GM12878 (cell line): ENCODE measurements around the gene SLC25A13. TPM values are rescaled to one million over a fixed set of nuclear protein-coding genes. Genes with fewer than 3 reads are reported as not detected.

Experiments
- ATAC-seq: fragments of 200-7000 bp; cut with Tn5 transposase; 3 replicates; pipeline ENCODE4 v1.9.1; 2020; ENCODE audit warnings: mild to moderate bottlenecking, moderate library complexity
- BruUV-seq: library from RNA; stranded (reverse); fragments of 400-500 nt; replicated peaks from 2 replicates; lab custom pipeline; 2021; lab: Mats Ljungman, UMichigan
- CTCF ChIA-PET: fragments of 300-600 bp; sonication (Branson Sonifier 250); formaldehyde crosslinking; extraction: SDS; loops from one replicate; lab custom pipeline; 2021; ENCODE audit warnings: inconsistent platforms; lab: Yijun Ruan, JAX
- POLR2A ChIA-PET: fragments of 350-600 bp; formaldehyde crosslinking; extraction: SDS; loops from one replicate; lab custom pipeline; 2021; ENCODE audit warnings: inconsistent platforms; lab: Charles Lee
- RAD21 ChIA-PET: fragments of 300-600 bp; sonication (Branson Sonifier 250); formaldehyde crosslinking; loops from one replicate; lab custom pipeline; 2023; ENCODE audit warnings: antibody characterized with exemption; ENCODE audit not compliant: unreplicated experiment; lab: Charles Lee
- SMC1A ChIA-PET: fragments of 300-600 bp; sonication (Branson Sonifier 250); formaldehyde crosslinking; loops from one replicate; lab custom pipeline; 2023; ENCODE audit not compliant: unreplicated experiment, uncharacterized antibody; lab: Charles Lee
- DNase-seq: peaks from one replicate; pipeline ENCODE4 v3.0.0-alpha.2; 2011; ENCODE audit warnings: low read depth, low spot score
- FAIRE-seq: peaks from 3 replicates; lab custom pipeline; 2011; peaks lifted over from hg19 to GRCh38; lab: Jason Lieb, UNC
- H2AFZ ChIP-seq: 2 replicates; pipeline ENCODE4 v1.6.0; 2011; ENCODE audit warnings: low read depth, low read length, control low read depth; ENCODE audit not compliant: control insufficient read depth
- H3K27ac ChIP-seq: 2 replicates; pipeline ENCODE4 v1.5.1; 2011; ENCODE audit warnings: control low read depth; ENCODE audit not compliant: control insufficient read depth, insufficient read depth
- H3K27me3 ChIP-seq, 2 experiments: replicated peaks in 1 of 2; 2 replicates each; pipeline versions ENCODE4 v1.6.0 to v1.6.1; 2011; ENCODE audit warnings: low read length in 1 of 2; ENCODE audit not compliant: control insufficient read depth in 2 of 2, insufficient read depth in 2 of 2
- H3K36me3 ChIP-seq, 2 experiments: 2 replicates each; pipeline ENCODE4 v1.5.1; 2011; ENCODE audit warnings: low read length in 1 of 2; ENCODE audit not compliant: control insufficient read depth in 2 of 2, insufficient read depth in 2 of 2
- H3K4me1 ChIP-seq: 2 replicates; pipeline ENCODE4 v1.6.1; 2011; ENCODE audit warnings: mild to moderate bottlenecking, low read length, moderate library complexity, mixed read lengths; ENCODE audit not compliant: control insufficient read depth, insufficient read depth
- H3K4me2 ChIP-seq: 2 replicates; pipeline ENCODE4 v1.6.0; 2011; ENCODE audit warnings: control low read depth; ENCODE audit not compliant: control insufficient read depth, insufficient read depth
- H3K4me3 ChIP-seq: fragments of 200-600 bp; sonication (generic); 2 replicates; pipeline ENCODE4 v1.5.1; 2016
- H3K79me2 ChIP-seq: 2 replicates; pipeline ENCODE4 v1.6.0; 2011; ENCODE audit warnings: low read length; ENCODE audit not compliant: control insufficient read depth, insufficient read depth
- H3K9ac ChIP-seq: 2 replicates; pipeline ENCODE4 v1.8.0; 2011; ENCODE audit warnings: low read length, control low read depth, mixed read lengths; ENCODE audit not compliant: control insufficient read depth, insufficient read depth
- H3K9me3 ChIP-seq: replicated peaks from 3 replicates; pipeline ENCODE4 v1.5.1; 2011; ENCODE audit warnings: mild to moderate bottlenecking, low read length; ENCODE audit not compliant: control insufficient read depth, insufficient read depth
- H4K20me1 ChIP-seq: 2 replicates; pipeline ENCODE4 v1.6.0; 2011; ENCODE audit not compliant: control insufficient read depth, insufficient read depth
- CEBPB ChIP-seq, 2 experiments: fragments of 150-350 bp in 1 of 2; IDR thresholded peaks; 2 replicates each; pipeline ENCODE4 v1.6.1; 2012 to 2014; ENCODE audit warnings: low read depth in 2 of 2, low read length in 2 of 2, borderline replicate concordance in 1 of 2, inconsistent platforms in 1 of 2
- E4F1 ChIP-seq: fragments of 450-650 bp; IDR thresholded peaks from 2 replicates; pipeline ENCODE4 v1.6.1; 2018; ENCODE audit warnings: borderline replicate concordance, mild to moderate bottlenecking; ENCODE audit not compliant: partially characterized antibody
- EGR1 ChIP-seq, 2 experiments: IDR thresholded peaks; 1 replicate in 1 of 2; 2 replicates in 1 of 2; pipeline ENCODE4 v1.6.1; 2011 to 2012; ENCODE audit warnings: low read depth in 2 of 2, low read length in 2 of 2, borderline replicate concordance in 1 of 2, mild to moderate bottlenecking in 1 of 2, moderate library complexity in 1 of 2
- EP300 ChIP-seq, 2 experiments: fragments of 150-350 bp in 1 of 2; IDR thresholded peaks; 2 replicates each; pipeline ENCODE4 v1.6.1; 2011 to 2012; ENCODE audit warnings: low read depth in 2 of 2, low read length in 2 of 2, borderline replicate concordance in 1 of 2, improper control_type of control experiment in 1 of 2, inconsistent platforms in 1 of 2; ENCODE audit not compliant: control insufficient read depth in 1 of 2
- ESRRA ChIP-seq: IDR thresholded peaks from 2 replicates; pipeline ENCODE4 v1.6.1; 2012; ENCODE audit warnings: mild to moderate bottlenecking, low read length, improper control_type of control experiment
- KDM1A ChIP-seq: fragments of 200-600 bp; sonication (generic); IDR thresholded peaks from 2 replicates; pipeline ENCODE4 v1.6.1; 2016; ENCODE audit warnings: borderline replicate concordance
- MEF2A ChIP-seq: IDR thresholded peaks from 2 replicates; pipeline ENCODE4 v1.6.1; 2011; ENCODE audit warnings: low read depth, mild to moderate bottlenecking, low read length, moderate library complexity; ENCODE audit not compliant: insufficient read depth
- MTA3 ChIP-seq: IDR thresholded peaks from 2 replicates; pipeline ENCODE4 v1.6.1; 2012; ENCODE audit warnings: low read length, inconsistent platforms, borderline replicate concordance
- NFYA ChIP-seq: IDR thresholded peaks from 2 replicates; pipeline ENCODE4 v1.6.1; 2011; ENCODE audit warnings: low read depth, mild to moderate bottlenecking, low read length, improper control_type of control experiment, borderline replicate concordance
- NRF1 ChIP-seq: conservative IDR thresholded peaks from 2 replicates; pipeline ENCODE4 v1.6.1; 2011; ENCODE audit warnings: mild to moderate bottlenecking, low read depth, low read length, improper control_type of control experiment
- RB1 ChIP-seq: fragments of 450-650 bp; formaldehyde crosslinking; IDR thresholded peaks from 2 replicates; pipeline ENCODE4 v1.6.1; 2017; ENCODE audit warnings: mild to moderate bottlenecking, borderline replicate concordance
- SP1 ChIP-seq: IDR thresholded peaks from one replicate; pipeline ENCODE4 v1.6.1; 2011; ENCODE audit warnings: low read depth, low read length
- TAF1 ChIP-seq: IDR thresholded peaks from 2 replicates; pipeline ENCODE4 v1.6.1; 2011; ENCODE audit warnings: mild to moderate bottlenecking, low read depth, low read length, borderline replicate concordance
- TBL1XR1 ChIP-seq: IDR thresholded peaks from 2 replicates; pipeline ENCODE4 v1.6.1; 2012; ENCODE audit warnings: low read depth, low read length, improper control_type of control experiment
- WGBS: methylation state at CpG from one replicate; pipeline ENCODE4 v1.1.6; 2016; ENCODE audit warnings: low lambda C conversion rate; ENCODE audit not compliant: insufficient replicate concordance, insufficient coverage; ENCODE audit errors: missing lambda C conversion rate; 5-methylcytosine and 5-hydroxymethylcytosine counted together
- in situ Hi-C: fragments of 300-500 bp; cut with MboI; formaldehyde crosslinking; loops from 9 replicates; pipeline ENCODE4 v1.14.3; 2018; ENCODE audit warnings: mixed read lengths
- intact Hi-C: fragments of 100-400 bp; cut with micrococcal nuclease; formaldehyde crosslinking; loops from one replicate; pipeline ENCODE4 v1.14.2; 2022; ENCODE audit not compliant: unreplicated experiment
- polyA plus RNA-seq, 11 experiments: library from polyadenylated mRNA; depleted of rRNA in 4 of 11; unstranded in 6 of 11; stranded (reverse) in 5 of 11; fragments of >200 nt; fragmentation: Nextera tagmentation in 4 of 11; fragmentation: Illumina TruSeq in 1 of 11; extraction: Ambion mirVana in 4 of 11; extraction: Trizol in 1 of 11; gene quantifications; 1 replicate in 1 of 11; 2 replicates in 10 of 11; pipeline versions ENCODE4 v1.2.1 to v1.2.3, GENCODE V29; 2011 to 2016; ENCODE audit warnings: inconsistent platforms in 2 of 11, missing spikeins in 2 of 11, low read depth in 1 of 11
- total RNA-seq, 4 experiments: library from RNA; depleted of rRNA in 3 of 4; stranded (reverse); fragments of >200 nt in 3 of 4; fragmentation: Illumina TruSeq in 1 of 4; extraction: Trizol in 1 of 4; gene quantifications; 2 replicates each; pipeline versions ENCODE4 v1.2.1 to v1.2.3, GENCODE V29; 2013 to 2021
- TF ChIP-seq, protein P1 (sequence below), 3 experiments: IDR thresholded peaks in 2 of 3; conservative IDR thresholded peaks in 1 of 3; 2 replicates each; pipeline ENCODE4 v1.5.1; 2011; ENCODE audit warnings: low read depth in 3 of 3, low read length in 3 of 3, mild to moderate bottlenecking in 3 of 3, control low read depth in 2 of 3, moderate library complexity in 2 of 3, inconsistent platforms in 1 of 3, mixed read lengths in 1 of 3; ENCODE audit not compliant: control insufficient read depth in 2 of 3, insufficient read depth in 1 of 3; ENCODE audit errors: extremely low read depth in 1 of 3
- TF ChIP-seq, protein P2 (sequence below): fragments of 450-650 bp; IDR thresholded peaks from 2 replicates; pipeline ENCODE4 v1.6.1; 2017; ENCODE audit warnings: mild to moderate bottlenecking

SLC25A13 gene
- total and polyA plus RNA-seq, 10 of the 15 experiments (the other 5 are each of a cell fraction or from before 2014, with no cell fraction given), result 7.0 to 24.7 (median 18.6) TPM

DNA sequence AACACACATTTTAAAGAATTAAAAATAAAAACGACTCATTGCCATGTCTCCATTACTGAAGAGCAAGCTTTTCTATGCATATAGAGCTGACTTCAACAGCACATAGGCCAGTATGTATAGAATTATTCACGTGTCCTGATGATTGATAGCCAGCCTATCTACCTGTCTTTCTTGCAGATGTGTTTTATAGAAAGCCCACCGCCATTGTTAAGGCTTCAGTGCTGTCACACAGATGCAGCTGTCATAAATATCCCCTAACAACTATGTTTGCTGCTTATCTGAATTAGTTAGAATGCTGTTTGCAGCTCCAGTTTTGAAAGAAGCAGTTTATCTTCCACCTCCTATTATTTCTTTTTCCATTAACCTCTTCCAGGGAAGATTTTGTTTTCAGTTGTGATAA lies 235.9 kb downstream of the SLC25A13 start:
- RAD21 ChIA-PET, result no interaction called here
- BruUV-seq, result no TSS peak
- Histone ChIP-seq H3K36me3 (no peaks in the 10 kb centered on the region), H3K27ac (no peak overlapping the region), H3K4me1 (no peaks in the 10 kb centered on the region), H3K9me3 (no peaks in the 10 kb centered on the region), H2AFZ (no peak overlapping the region), H3K4me3 (no peak overlapping the region), H3K79me2 (no peaks in the 10 kb centered on the region), H3K4me2 (no peak overlapping the region), H4K20me1 (no peaks in the 10 kb centered on the region), H3K27me3 (no peaks in the 10 kb centered on the region), H3K9ac (no peak overlapping the region)
- CTCF ChIA-PET, result interaction anchor here (0.9 kb wide), 1 partner anchor 168 kb away, joined by 3 read pairs; no protein-coding TSS in a partner anchor
- in situ Hi-C loops, result no loop called here
- TF ChIP-seq EGR1 (IDR thresholded peaks at IDR 0.05; ENCODE audit: borderline replicate concordance in 1 of 2, low read depth in 2 of 2, low read length in 2 of 2) (no peak), RB1 (no peak), MTA3 (no peak), CEBPB (IDR thresholded peaks at IDR 0.05; ENCODE audit: borderline replicate concordance in 1 of 2, low read depth in 2 of 2, low read length in 2 of 2) (no peak), SP1 (no peak), TBL1XR1 (no peak), NFYA (no peak), MEF2A (no peak), TAF1 (no peak), KDM1A (no peak), ESRRA (no peak), NRF1 (no peak), EP300 (IDR thresholded peaks at IDR 0.05; ENCODE audit: borderline replicate concordance in 1 of 2, control insufficient read depth in 1 of 2, low read depth in 2 of 2, low read length in 2 of 2) (no peak), E4F1 (no peak)
- TF ChIP-seq, protein P1, sequence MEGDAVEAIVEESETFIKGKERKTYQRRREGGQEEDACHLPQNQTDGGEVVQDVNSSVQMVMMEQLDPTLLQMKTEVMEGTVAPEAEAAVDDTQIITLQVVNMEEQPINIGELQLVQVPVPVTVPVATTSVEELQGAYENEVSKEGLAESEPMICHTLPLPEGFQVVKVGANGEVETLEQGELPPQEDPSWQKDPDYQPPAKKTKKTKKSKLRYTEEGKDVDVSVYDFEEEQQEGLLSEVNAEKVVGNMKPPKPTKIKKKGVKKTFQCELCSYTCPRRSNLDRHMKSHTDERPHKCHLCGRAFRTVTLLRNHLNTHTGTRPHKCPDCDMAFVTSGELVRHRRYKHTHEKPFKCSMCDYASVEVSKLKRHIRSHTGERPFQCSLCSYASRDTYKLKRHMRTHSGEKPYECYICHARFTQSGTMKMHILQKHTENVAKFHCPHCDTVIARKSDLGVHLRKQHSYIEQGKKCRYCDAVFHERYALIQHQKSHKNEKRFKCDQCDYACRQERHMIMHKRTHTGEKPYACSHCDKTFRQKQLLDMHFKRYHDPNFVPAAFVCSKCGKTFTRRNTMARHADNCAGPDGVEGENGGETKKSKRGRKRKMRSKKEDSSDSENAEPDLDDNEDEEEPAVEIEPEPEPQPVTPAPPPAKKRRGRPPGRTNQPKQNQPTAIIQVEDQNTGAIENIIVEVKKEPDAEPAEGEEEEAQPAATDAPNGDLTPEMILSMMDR (IDR thresholded peaks at IDR 0.05 in 2 of 3, conservative IDR thresholded peaks at IDR 0.05 in 1 of 3; ENCODE audit: control insufficient read depth in 2 of 3, extremely low read depth in 1 of 3, insufficient read depth in 1 of 3, low read depth in 3 of 3, low read length in 3 of 3), result no peak
- TF ChIP-seq, protein P2, sequence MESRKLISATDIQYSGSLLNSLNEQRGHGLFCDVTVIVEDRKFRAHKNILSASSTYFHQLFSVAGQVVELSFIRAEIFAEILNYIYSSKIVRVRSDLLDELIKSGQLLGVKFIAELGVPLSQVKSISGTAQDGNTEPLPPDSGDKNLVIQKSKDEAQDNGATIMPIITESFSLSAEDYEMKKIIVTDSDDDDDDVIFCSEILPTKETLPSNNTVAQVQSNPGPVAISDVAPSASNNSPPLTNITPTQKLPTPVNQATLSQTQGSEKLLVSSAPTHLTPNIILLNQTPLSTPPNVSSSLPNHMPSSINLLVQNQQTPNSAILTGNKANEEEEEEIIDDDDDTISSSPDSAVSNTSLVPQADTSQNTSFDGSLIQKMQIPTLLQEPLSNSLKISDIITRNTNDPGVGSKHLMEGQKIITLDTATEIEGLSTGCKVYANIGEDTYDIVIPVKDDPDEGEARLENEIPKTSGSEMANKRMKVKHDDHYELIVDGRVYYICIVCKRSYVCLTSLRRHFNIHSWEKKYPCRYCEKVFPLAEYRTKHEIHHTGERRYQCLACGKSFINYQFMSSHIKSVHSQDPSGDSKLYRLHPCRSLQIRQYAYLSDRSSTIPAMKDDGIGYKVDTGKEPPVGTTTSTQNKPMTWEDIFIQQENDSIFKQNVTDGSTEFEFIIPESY, result no peak
- DNase-seq, result no peak
- SMC1A ChIA-PET, result interaction anchor here (1.0 to 1.5 kb wide), 2 partner anchors 9 to 15 kb away, joined by 3 to 5 read pairs; no protein-coding TSS in a partner anchor
- FAIRE-seq, result no peak
- intact Hi-C loops, result no loop called here
- POLR2A ChIA-PET, result no interaction called here
- no peak for ATAC-seq
- 15% methylated on average over 3 of the region's 3 CpGs for WGBS
